Neural cell (in vitro differentiated cells): ENCODE results near the gene IFTAP. TPM values are rescaled to one million over a fixed set of nuclear protein-coding genes. Genes with fewer than 3 reads are reported as not detected.

Experiments used
- H2AFZ ChIP-seq: fragments of 200-600, 300-800 bp; sonication (generic), shearing (Covaris generic); 2 replicates; pipeline ENCODE4 v1.6.0; 2014; ENCODE audit warnings: low read depth, mild to moderate bottlenecking, antibody characterized with exemption, low read length, moderate library complexity
- H3F3A ChIP-seq: fragments of 200-600 bp; shearing (Covaris generic); 2 replicates; pipeline ENCODE4 v1.6.1; 2016; ENCODE audit warnings: mild to moderate bottlenecking, moderate library complexity, mixed read lengths, antibody characterized with exemption, low read length; ENCODE audit not compliant: insufficient read depth, poor library complexity, severe bottlenecking
- H3K27ac ChIP-seq: fragments of 200-600, 300-800 bp; sonication (generic), shearing (Covaris generic); 2 replicates; pipeline ENCODE4 v1.5.1; 2014; ENCODE audit warnings: mild to moderate bottlenecking, low read length, moderate library complexity
- H3K27me3 ChIP-seq: fragments of 300-800, 200-600 bp; sonication (generic), shearing (Covaris generic); 2 replicates; pipeline ENCODE4 v1.6.0; 2014; ENCODE audit warnings: mild to moderate bottlenecking, low read depth, low read length, moderate library complexity; ENCODE audit not compliant: insufficient read depth
- H3K36me3 ChIP-seq: fragments of 300-800, 200-600 bp; sonication (generic), shearing (Covaris generic); 2 replicates; pipeline ENCODE4 v1.5.1; 2014; ENCODE audit warnings: mild to moderate bottlenecking, antibody characterized with exemption, low read length, moderate library complexity; ENCODE audit not compliant: insufficient read depth
- H3K4me2 ChIP-seq: fragments of 300-800, 200-600 bp; sonication (generic), shearing (Covaris generic); 2 replicates; pipeline ENCODE4 v1.6.0; 2014; ENCODE audit warnings: mild to moderate bottlenecking, low read length
- H3K4me3 ChIP-seq: fragments of 300-800, 200-600 bp; sonication (generic), shearing (Covaris generic); 2 replicates; pipeline ENCODE4 v1.5.1; 2014; ENCODE audit warnings: mild to moderate bottlenecking, low read length, moderate library complexity
- H3K79me2 ChIP-seq: fragments of 200-600 bp; shearing (Covaris generic); replicated peaks from 2 replicates; pipeline ENCODE4 v1.6.0; 2014; ENCODE audit warnings: mild to moderate bottlenecking, low read length, moderate library complexity; ENCODE audit not compliant: insufficient read depth
- H3K9ac ChIP-seq: fragments of 300-800, 200-600 bp; sonication (generic), shearing (Covaris generic); 2 replicates; pipeline ENCODE4 v1.6.1; 2016; ENCODE audit warnings: mild to moderate bottlenecking, low read length, mixed read lengths
- H3K9me2 ChIP-seq: fragments of 200-600 bp; shearing (Covaris generic); 2 replicates; pipeline ENCODE4 v1.6.1; 2016; ENCODE audit warnings: mild to moderate bottlenecking, low read length, mixed read lengths; ENCODE audit not compliant: insufficient read depth
- H3K9me3 ChIP-seq: fragments of 200-600, 300-800 bp; sonication (generic), shearing (Covaris generic); 2 replicates; pipeline ENCODE4 v1.6.1; 2016; ENCODE audit warnings: mild to moderate bottlenecking, mixed run types, low read length, moderate library complexity, mixed read lengths
- H4K20me1 ChIP-seq: fragments of 200-600 bp; shearing (Covaris generic); 2 replicates; pipeline ENCODE4 v1.6.1; 2016; ENCODE audit warnings: mild to moderate bottlenecking, mixed run types; ENCODE audit not compliant: insufficient read depth
- EP300 ChIP-seq: fragments of 450-650 bp; conservative IDR thresholded peaks from 2 replicates; pipeline ENCODE4 v1.6.1; 2014; ENCODE audit warnings: antibody characterized with exemption, mild to moderate bottlenecking, moderate library complexity; ENCODE audit not compliant: poor library complexity, severe bottlenecking
- EZH2 ChIP-seq: fragments of 200-600, 300-800 bp; shearing (Covaris generic), sonication (generic); IDR thresholded peaks from 2 replicates; pipeline ENCODE4 v1.6.1; 2014; ENCODE audit warnings: antibody characterized with exemption, low read length, borderline replicate concordance, mild to moderate bottlenecking; ENCODE audit not compliant: insufficient read depth, poor library complexity, severe bottlenecking
- MXI1 ChIP-seq: fragments of 450-650 bp; conservative IDR thresholded peaks from 2 replicates; pipeline ENCODE4 v1.6.1; 2014; ENCODE audit warnings: antibody characterized with exemption, mild to moderate bottlenecking; ENCODE audit not compliant: poor library complexity, severe bottlenecking
- POLR2AphosphoS5 ChIP-seq: IDR thresholded peaks from 2 replicates; pipeline ENCODE4 v1.6.1; 2012
- RAD21 ChIP-seq: fragments of 450-650 bp; conservative IDR thresholded peaks from 2 replicates; pipeline ENCODE4 v1.6.1; 2014; ENCODE audit warnings: antibody characterized with exemption, mild to moderate bottlenecking, moderate library complexity
- SMC3 ChIP-seq: fragments of 450-650 bp; conservative IDR thresholded peaks from 2 replicates; pipeline ENCODE4 v1.6.1; 2014; ENCODE audit warnings: antibody characterized with exemption, mild to moderate bottlenecking, moderate library complexity; ENCODE audit not compliant: poor library complexity
- TAF1 ChIP-seq: IDR thresholded peaks from 2 replicates; pipeline ENCODE4 v1.6.1; 2012; ENCODE audit warnings: low read depth
- polyA plus RNA-seq: library from polyadenylated mRNA; depleted of rRNA; stranded (reverse); fragments of >200 nt; gene quantifications from 2 replicates; pipeline ENCODE4 v1.2.3, GENCODE V29; 2014
- TF ChIP-seq, protein P1 (sequence below): IDR thresholded peaks from 2 replicates; pipeline ENCODE4 v1.6.1; 2012; ENCODE audit warnings: borderline replicate concordance
- TF ChIP-seq, protein P2 (sequence below): fragments of 450-650 bp; IDR thresholded peaks from 2 replicates; pipeline ENCODE4 v1.5.1; 2014; ENCODE audit warnings: antibody characterized with exemption, mild to moderate bottlenecking, moderate library complexity; ENCODE audit not compliant: poor library complexity, severe bottlenecking

IFTAP gene
- polyA plus RNA-seq, 1 donor from 2014 or later, result 71.9 TPM

DNA sequence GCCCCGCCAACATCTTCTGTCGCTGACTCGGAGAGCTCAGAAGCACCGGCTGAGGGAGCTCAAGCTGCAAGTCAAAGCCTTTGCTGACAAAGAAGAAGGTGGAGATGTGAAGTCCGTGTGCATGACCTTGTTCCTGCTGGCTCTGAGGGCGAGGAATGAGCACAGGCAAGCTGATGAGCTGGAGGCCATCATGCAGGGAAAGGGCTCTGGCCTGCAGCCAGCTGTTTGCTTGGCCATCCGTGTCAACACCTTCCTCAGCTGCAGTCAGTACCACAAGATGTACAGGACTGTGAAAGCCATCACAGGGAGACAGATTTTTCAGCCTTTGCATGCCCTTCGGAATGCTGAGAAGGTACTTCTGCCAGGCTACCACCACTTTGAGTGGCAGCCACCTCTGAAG is 19.8 kb upstream of the IFTAP start:
- TF ChIP-seq, protein P1, sequence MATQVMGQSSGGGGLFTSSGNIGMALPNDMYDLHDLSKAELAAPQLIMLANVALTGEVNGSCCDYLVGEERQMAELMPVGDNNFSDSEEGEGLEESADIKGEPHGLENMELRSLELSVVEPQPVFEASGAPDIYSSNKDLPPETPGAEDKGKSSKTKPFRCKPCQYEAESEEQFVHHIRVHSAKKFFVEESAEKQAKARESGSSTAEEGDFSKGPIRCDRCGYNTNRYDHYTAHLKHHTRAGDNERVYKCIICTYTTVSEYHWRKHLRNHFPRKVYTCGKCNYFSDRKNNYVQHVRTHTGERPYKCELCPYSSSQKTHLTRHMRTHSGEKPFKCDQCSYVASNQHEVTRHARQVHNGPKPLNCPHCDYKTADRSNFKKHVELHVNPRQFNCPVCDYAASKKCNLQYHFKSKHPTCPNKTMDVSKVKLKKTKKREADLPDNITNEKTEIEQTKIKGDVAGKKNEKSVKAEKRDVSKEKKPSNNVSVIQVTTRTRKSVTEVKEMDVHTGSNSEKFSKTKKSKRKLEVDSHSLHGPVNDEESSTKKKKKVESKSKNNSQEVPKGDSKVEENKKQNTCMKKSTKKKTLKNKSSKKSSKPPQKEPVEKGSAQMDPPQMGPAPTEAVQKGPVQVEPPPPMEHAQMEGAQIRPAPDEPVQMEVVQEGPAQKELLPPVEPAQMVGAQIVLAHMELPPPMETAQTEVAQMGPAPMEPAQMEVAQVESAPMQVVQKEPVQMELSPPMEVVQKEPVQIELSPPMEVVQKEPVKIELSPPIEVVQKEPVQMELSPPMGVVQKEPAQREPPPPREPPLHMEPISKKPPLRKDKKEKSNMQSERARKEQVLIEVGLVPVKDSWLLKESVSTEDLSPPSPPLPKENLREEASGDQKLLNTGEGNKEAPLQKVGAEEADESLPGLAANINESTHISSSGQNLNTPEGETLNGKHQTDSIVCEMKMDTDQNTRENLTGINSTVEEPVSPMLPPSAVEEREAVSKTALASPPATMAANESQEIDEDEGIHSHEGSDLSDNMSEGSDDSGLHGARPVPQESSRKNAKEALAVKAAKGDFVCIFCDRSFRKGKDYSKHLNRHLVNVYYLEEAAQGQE, result no peak
- H3K9me2 ChIP-seq, result no peaks in the 10 kb centered on the region

DNA sequence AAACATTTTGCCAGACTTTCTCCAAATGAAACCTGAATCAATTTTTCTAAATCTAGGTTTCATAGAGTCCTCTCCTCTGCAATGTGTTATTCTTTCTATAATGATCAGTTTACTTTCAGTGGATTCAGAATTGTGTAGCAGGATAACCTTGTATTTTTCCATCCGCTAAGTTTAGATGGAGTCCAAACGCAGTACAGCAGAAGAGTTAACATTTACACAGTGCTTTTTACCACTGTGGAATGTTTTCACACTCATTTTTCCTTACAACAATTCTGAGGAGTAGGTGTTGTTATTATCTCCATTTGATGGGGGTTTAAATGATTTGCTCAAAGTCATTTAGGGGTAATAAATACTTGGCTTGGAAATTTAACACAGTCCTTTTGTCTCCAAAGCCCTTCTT is 16.9 kb upstream of the IFTAP start:
- Histone ChIP-seq H3K36me3 (no peaks in the 10 kb centered on the region), H3K4me2 (no peak overlapping the region), H2AFZ (no peak overlapping the region), H3K27me3 (no peaks in the 10 kb centered on the region), H3K9ac (no peak overlapping the region), H3K79me2 (no peaks in the 10 kb centered on the region), H3K4me3 (no peak overlapping the region), H3F3A (no peaks in the 10 kb centered on the region), H3K27ac (no peak overlapping the region), H4K20me1 (no peaks in the 10 kb centered on the region), H3K9me3 (no peaks in the 10 kb centered on the region), H3K9me2 (no peaks in the 10 kb centered on the region)
- TF ChIP-seq MXI1 (no peak), EP300 (no peak), POLR2AphosphoS5 (no peak), TAF1 (no peak), SMC3 (no peak), RAD21 (no peak), EZH2 (no peak)
- TF ChIP-seq, protein P1, result no peak
- TF ChIP-seq, protein P2, sequence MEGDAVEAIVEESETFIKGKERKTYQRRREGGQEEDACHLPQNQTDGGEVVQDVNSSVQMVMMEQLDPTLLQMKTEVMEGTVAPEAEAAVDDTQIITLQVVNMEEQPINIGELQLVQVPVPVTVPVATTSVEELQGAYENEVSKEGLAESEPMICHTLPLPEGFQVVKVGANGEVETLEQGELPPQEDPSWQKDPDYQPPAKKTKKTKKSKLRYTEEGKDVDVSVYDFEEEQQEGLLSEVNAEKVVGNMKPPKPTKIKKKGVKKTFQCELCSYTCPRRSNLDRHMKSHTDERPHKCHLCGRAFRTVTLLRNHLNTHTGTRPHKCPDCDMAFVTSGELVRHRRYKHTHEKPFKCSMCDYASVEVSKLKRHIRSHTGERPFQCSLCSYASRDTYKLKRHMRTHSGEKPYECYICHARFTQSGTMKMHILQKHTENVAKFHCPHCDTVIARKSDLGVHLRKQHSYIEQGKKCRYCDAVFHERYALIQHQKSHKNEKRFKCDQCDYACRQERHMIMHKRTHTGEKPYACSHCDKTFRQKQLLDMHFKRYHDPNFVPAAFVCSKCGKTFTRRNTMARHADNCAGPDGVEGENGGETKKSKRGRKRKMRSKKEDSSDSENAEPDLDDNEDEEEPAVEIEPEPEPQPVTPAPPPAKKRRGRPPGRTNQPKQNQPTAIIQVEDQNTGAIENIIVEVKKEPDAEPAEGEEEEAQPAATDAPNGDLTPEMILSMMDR, result no peak

More for the DNA sequence above, 19.8 kb upstream of the IFTAP start:
- no peak overlapping the region for H3K9ac ChIP-seq
- H3K79me2 ChIP-seq, result no peaks in the 10 kb centered on the region
- H3K27ac ChIP-seq, result no peak overlapping the region
- no peaks in the 10 kb centered on the region for H3K9me3 ChIP-seq
- no peak overlapping the region for H2AFZ ChIP-seq
- no peaks in the 10 kb centered on the region for H4K20me1 ChIP-seq
- H3K4me2 ChIP-seq, result no peak overlapping the region
- H3K4me3 ChIP-seq, result no peak overlapping the region
- H3K36me3 ChIP-seq, result no peaks in the 10 kb centered on the region
- H3F3A ChIP-seq, result no peaks in the 10 kb centered on the region
- H3K27me3 ChIP-seq, result no peaks in the 10 kb centered on the region
